NCI-H1436 (cell line): ENCODE data around the gene OXT.
A peak's percentile ranks its signal among the peaks of the same experiment; 100 is the strongest.
"Not testable (repeated sequence)": the region's sequence is repeated elsewhere in the genome, so short reads cannot be mapped to it uniquely, and the experiment has no call there.

Source experiments
- DNase-seq: peaks from one replicate; lab custom pipeline; 2025; lab: John Stamatoyannopoulos, UW

The OXT gene

DNA sequence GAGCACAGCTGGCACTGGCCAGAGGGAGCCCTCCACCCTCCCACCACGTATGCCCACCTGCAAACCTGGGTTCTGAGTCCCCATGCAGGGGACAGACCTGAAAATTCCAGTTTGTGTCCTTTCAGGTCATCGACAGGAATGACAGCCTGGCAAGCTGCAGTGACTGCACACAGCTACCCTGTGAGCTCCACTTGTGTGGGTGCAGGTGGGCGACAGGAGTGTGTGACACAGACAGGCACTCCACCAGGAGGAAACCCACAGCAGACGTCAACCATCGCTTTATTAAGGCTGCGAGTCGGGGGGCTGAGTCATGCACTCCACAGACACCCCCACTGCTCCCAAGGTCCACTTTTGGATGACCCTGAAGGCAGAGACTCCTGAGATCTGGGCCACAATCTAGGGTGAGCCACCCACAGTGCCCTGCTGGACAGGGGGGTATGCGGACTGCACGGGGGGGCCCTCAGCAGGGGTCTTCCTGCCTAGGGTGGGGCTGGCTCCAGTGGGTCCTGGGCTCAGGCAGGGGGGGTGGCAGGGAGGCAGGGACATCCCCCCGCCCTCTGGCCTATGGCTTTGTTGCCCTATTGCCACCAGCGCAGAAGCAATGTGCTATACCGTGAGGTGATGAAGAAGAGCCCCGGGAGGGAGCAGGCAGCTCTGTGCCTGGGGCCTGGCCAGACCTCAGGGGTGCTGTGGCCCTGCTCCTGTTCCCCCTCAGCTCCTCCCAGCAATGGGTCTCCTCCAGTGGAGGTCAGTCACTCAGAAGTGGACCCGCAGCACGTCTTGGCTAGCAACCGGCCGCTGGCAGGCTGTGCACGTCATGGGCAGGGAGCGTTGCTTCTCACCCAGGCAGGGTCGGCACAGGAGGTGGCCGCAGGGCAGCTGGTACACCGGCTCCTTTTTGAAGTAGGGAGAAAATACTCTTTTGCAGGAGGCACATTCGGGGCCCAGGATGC lies 38.2 kb downstream of the OXT start:
- DNase-seq: no peak

GRCh38 chr20:3111507-3111906 lies 40.1 kb downstream of the OXT start:
- no peak for DNase-seq

- no peak for DNase-seq
These were observed 40.6 kb downstream of the OXT start for GRCh38 chr20:3111995-3112394.

GRCh38 chr20:3115190-3116107 lies 44.0 kb downstream of the OXT start:
- peak; percentile 24 for DNase-seq

- DNase-seq: no peak
These were observed 44.9 kb downstream of the OXT start for GRCh38 chr20:3116341-3116740.

DNA sequence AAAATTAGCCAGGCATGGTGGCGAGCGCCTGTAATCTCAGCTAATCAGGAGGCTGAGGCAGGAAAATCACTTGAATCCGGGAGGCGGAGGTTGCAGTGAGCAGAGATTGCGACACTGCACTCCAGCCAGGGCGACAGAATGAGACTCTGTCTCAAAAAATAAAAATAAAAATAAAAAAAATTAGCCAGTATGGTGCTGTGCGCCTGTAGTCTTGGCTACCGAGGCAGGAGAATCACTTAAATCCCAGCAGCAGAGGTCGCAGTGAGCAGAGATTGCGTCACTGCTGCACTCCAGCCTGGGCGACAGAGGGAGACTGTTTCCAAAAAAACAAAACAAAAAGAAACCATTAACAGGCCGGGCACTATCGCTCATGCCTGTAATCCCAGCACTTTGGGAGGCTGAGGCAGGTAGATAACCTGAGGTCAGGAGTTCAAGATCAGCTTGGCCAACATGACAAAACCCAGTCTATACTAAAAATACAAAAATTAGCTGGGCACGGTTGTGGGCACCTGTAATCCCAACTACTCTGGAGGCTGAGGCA lies 46.5 kb downstream of the OXT start:
- not testable (repeated sequence) for DNase-seq

DNA sequence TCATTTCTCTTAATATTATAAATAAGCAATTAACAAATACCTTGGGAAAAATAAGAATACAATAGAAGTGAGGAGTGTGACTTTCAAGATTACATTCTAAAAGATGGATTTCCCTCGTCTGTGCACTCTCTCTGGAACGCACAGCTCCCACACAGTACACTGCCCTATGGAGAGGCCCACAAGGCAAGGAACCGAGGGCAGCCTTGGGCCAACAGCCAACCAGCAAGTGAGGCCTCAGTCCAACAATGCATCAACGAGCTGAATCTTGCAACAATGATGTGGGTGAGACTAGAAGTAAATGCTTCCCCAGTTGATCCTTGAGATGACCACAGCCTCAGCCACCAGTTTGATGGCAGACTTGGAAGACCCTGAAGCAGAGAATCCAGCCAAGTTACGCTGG lies 47.6 kb downstream of the OXT start:
- DNase-seq: no peak

- DNase-seq: no peak
These were observed 50.0 kb downstream of the OXT start for GRCh38 chr20:3121271-3121911.
